SK-N-MC (cell line): ENCODE results near the gene SLC44A1.

Experiments
- EZH2 ChIP-seq: fragments of 200-600 bp; sonication (generic); IDR thresholded peaks from one replicate; pipeline ENCODE4 v1.6.1; 2017; ENCODE audit warnings: antibody characterized with exemption
- FOXP2 ChIP-seq: optimal IDR thresholded peaks from 2 replicates; pipeline ENCODE3; 2011; ENCODE audit warnings: mild to moderate bottlenecking, moderate library complexity; ENCODE audit not compliant: insufficient read depth; ENCODE audit errors: extremely low read length, control extremely low read depth
- POLR2AphosphoS5 ChIP-seq: IDR thresholded peaks from 2 replicates; pipeline ENCODE4 v1.6.1; 2012; ENCODE audit warnings: mild to moderate bottlenecking, low read depth, low read length, borderline replicate concordance

DNA sequence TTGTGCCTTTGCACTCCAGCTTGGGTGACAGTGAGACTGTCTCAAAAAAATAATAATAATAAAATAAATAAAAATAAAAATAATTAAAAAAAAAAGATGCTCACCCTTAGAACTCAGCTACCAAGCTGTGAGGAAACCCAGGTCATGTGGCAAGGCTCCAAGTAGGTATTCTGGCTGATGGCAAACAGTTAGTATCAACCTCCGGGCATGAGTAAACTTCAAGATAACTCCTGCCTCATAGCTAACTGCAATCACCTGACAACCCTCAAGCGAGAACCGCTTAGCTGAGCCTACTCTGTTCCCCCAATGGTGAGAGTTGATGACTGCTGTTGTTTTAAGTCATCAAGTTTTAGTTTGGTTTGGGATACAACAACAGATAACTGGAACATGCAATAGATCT lies 6.1 kb upstream of the SLC44A1 start:
- TF ChIP-seq POLR2AphosphoS5 (no peak), EZH2 (no peak), FOXP2 (no peak)
